DOHH2 (cell line): ENCODE data around the gene TEPSIN.

Experiments
- H3F3A ChIP-seq: fragments of 200-600 bp; sonication (generic), shearing (Covaris generic); 2 replicates; pipeline ENCODE4 v1.6.0; 2016; ENCODE audit warnings: antibody characterized with exemption, mild to moderate bottlenecking; ENCODE audit not compliant: control insufficient read depth, insufficient read depth
- H3K27ac ChIP-seq: fragments of 200-600 bp; sonication (generic); 2 replicates; pipeline ENCODE4 v1.5.1; 2014; ENCODE audit warnings: low read depth, mild to moderate bottlenecking, low read length, moderate library complexity
- H3K27me3 ChIP-seq: fragments of 200-600 bp; sonication (generic); 2 replicates; pipeline ENCODE4 v1.6.1; 2014; ENCODE audit warnings: mild to moderate bottlenecking, low read length, mixed read lengths; ENCODE audit not compliant: control insufficient read depth
- H3K36me3 ChIP-seq: fragments of 200-600 bp; sonication (generic); 2 replicates; pipeline ENCODE4 v1.6.1; 2014; ENCODE audit warnings: mild to moderate bottlenecking, low read length, moderate library complexity, mixed read lengths; ENCODE audit not compliant: control insufficient read depth
- H3K4me1 ChIP-seq: fragments of 200-600 bp; sonication (generic); 2 replicates; pipeline ENCODE4 v1.6.1; 2014; ENCODE audit warnings: mild to moderate bottlenecking, low read length, mixed read lengths; ENCODE audit not compliant: control insufficient read depth
- H3K4me2 ChIP-seq: fragments of 200-600 bp; sonication (generic); 2 replicates; pipeline ENCODE4 v1.6.0; 2014; ENCODE audit warnings: mild to moderate bottlenecking, low read length, moderate library complexity
- H3K4me3 ChIP-seq: fragments of 200-600 bp; sonication (generic); 2 replicates; pipeline ENCODE4 v1.5.1; 2014; ENCODE audit warnings: mild to moderate bottlenecking, low read length, mixed read lengths
- H3K79me2 ChIP-seq: fragments of 200-600 bp; sonication (generic); 2 replicates; pipeline ENCODE4 v1.6.1; 2014; ENCODE audit warnings: mild to moderate bottlenecking, low read length, mixed read lengths; ENCODE audit not compliant: control insufficient read depth
- H3K9me2 ChIP-seq: fragments of 200-600 bp; sonication (generic); replicated peaks from 2 replicates; pipeline ENCODE4 v1.6.1; 2014; ENCODE audit warnings: mild to moderate bottlenecking, low read length, mixed read lengths; ENCODE audit not compliant: control insufficient read depth
- H3K9me3 ChIP-seq: fragments of 200-600 bp; sonication (generic); 2 replicates; pipeline ENCODE4 v1.6.1; 2014; ENCODE audit warnings: antibody characterized with exemption, low read length, mixed read lengths; ENCODE audit not compliant: control insufficient read depth, insufficient read depth
- H4K20me1 ChIP-seq: fragments of 200-600 bp; sonication (generic); 2 replicates; pipeline ENCODE4 v1.6.0; 2014; ENCODE audit warnings: low read depth, mild to moderate bottlenecking, antibody characterized with exemption, low read length, moderate library complexity; ENCODE audit not compliant: control insufficient read depth, insufficient read depth
- EZH2phosphoT487 ChIP-seq: fragments of 200-600 bp; sonication (generic); IDR thresholded peaks from 2 replicates; pipeline ENCODE4 v1.6.1; 2017; ENCODE audit warnings: borderline replicate concordance, mild to moderate bottlenecking, antibody characterized with exemption, low read length, moderate library complexity, mixed read lengths
- TF ChIP-seq, protein P1 (sequence below): fragments of 200-600 bp; sonication (generic); IDR thresholded peaks from one replicate; pipeline ENCODE4 v1.5.1; 2014; ENCODE audit warnings: antibody characterized with exemption, mild to moderate bottlenecking, low read depth, low read length; ENCODE audit not compliant: poor library complexity, severe bottlenecking

The TEPSIN gene

DNA sequence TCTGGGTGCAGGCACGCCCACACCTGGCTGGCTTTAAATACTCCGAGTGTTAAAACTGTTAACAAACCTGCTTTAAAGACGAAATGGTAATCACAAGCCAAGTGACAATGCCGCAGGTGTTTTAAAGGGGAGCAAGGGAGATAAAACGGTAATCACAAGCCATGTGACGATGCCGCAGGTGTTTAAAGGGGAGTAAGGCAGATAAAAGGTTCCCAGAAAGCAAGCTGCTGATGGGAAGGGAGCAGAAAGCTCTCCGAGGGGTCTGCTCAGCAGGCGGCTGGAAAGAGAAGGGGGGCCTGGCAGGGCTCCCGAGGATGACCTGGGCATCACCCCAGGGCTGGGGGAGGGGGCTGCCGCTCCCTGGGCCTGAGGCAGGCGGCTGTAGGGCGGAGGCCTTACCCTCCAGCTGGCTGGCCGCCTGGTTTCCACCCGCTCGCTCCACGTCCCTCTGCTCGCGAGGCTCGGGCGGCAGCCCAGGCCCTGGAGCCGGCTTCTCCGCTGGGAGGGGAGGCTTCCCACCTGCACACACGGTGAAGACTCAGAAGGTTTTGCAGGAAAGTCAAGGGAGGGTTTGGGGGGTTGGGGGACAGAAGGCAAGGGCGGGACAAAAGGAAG lies 12.3 kb upstream of the TEPSIN start:
- peak overlapping the region; percentile 49 for H3K4me3 ChIP-seq
- H3F3A ChIP-seq: peaks cover 7% of the 10 kb centered on the region
- H3K4me1 ChIP-seq: peaks cover 39% of the 10 kb centered on the region
- H3K27me3 ChIP-seq: no peaks in the 10 kb centered on the region
- H3K27ac ChIP-seq: peak overlapping the region; percentile 83
- peaks cover 31% of the 10 kb centered on the region for H3K36me3 ChIP-seq
- peak overlapping the region; percentile 81 for H3K4me2 ChIP-seq
- TF ChIP-seq, protein P1, sequence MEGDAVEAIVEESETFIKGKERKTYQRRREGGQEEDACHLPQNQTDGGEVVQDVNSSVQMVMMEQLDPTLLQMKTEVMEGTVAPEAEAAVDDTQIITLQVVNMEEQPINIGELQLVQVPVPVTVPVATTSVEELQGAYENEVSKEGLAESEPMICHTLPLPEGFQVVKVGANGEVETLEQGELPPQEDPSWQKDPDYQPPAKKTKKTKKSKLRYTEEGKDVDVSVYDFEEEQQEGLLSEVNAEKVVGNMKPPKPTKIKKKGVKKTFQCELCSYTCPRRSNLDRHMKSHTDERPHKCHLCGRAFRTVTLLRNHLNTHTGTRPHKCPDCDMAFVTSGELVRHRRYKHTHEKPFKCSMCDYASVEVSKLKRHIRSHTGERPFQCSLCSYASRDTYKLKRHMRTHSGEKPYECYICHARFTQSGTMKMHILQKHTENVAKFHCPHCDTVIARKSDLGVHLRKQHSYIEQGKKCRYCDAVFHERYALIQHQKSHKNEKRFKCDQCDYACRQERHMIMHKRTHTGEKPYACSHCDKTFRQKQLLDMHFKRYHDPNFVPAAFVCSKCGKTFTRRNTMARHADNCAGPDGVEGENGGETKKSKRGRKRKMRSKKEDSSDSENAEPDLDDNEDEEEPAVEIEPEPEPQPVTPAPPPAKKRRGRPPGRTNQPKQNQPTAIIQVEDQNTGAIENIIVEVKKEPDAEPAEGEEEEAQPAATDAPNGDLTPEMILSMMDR: no peak
- TF ChIP-seq EZH2phosphoT487: no peak
- no peaks in the 10 kb centered on the region for H3K9me2 ChIP-seq
- H4K20me1 ChIP-seq: 0 out of 2 replicates have a peak, but pooled peaks cover 4% of the 10 kb centered on the region
- peaks cover 6% of the 10 kb centered on the region for H3K9me3 ChIP-seq
- H3K79me2 ChIP-seq: peaks cover 3% of the 10 kb centered on the region; the same call in 1 of the 2 replicates

DNA sequence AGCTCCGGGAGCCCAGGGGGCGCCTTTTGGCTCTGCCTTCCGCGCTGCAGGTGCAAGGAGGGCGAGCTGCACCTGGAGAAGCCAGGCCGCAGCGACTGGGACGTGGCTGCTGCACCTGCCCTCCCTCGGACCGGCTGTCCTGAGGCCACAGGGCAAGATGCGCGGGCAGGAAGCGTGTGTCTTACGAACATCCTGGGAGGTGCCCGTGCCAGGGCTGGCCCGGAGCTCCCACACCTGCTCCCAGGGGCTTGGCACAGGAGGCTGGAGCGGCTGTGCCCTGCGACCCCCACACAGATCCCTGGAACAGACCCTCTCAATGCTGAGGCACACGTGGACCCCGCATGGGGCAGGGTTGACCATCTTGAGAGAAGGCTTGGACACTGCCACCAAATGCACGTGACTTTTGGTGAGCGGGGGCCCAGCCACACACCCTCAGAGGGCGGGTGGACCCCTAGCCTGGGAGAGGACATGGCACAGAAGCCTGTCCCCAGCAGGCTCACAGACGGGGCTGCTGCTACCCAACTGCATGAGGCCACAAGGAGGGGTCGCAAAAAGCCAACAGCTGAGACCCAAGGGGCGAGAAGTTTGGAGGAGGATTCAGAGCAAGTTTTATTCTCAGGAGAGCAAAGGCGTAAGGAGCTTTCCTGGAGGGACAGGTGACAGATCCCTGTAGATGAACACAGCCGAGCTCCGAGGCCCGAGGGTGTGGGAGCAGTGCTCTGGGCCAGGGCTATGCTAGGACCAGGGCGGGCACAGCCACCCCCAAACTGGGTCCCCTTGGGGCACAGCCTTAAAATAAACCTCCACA lies 11.6 kb upstream of the TEPSIN start:
- Histone ChIP-seq H3K9me3 (peaks cover 6% of the 10 kb centered on the region), H4K20me1 (0 out of 2 replicates have a peak, but pooled peaks cover 4% of the 10 kb centered on the region), H3K79me2 (peaks cover 3% of the 10 kb centered on the region; the same call in 1 of the 2 replicates), H3K36me3 (peaks cover 31% of the 10 kb centered on the region), H3K4me1 (peaks cover 43% of the 10 kb centered on the region), H3K4me3 (peak overlapping the region; percentile 49), H3K4me2 (peak overlapping the region; percentile 81), H3K9me2 (no peaks in the 10 kb centered on the region), H3K27me3 (no peaks in the 10 kb centered on the region), H3F3A (peaks cover 7% of the 10 kb centered on the region), H3K27ac (peak overlapping the region; percentile 83)
- TF ChIP-seq, protein P1: no peak
- no peak for TF ChIP-seq EZH2phosphoT487

DNA sequence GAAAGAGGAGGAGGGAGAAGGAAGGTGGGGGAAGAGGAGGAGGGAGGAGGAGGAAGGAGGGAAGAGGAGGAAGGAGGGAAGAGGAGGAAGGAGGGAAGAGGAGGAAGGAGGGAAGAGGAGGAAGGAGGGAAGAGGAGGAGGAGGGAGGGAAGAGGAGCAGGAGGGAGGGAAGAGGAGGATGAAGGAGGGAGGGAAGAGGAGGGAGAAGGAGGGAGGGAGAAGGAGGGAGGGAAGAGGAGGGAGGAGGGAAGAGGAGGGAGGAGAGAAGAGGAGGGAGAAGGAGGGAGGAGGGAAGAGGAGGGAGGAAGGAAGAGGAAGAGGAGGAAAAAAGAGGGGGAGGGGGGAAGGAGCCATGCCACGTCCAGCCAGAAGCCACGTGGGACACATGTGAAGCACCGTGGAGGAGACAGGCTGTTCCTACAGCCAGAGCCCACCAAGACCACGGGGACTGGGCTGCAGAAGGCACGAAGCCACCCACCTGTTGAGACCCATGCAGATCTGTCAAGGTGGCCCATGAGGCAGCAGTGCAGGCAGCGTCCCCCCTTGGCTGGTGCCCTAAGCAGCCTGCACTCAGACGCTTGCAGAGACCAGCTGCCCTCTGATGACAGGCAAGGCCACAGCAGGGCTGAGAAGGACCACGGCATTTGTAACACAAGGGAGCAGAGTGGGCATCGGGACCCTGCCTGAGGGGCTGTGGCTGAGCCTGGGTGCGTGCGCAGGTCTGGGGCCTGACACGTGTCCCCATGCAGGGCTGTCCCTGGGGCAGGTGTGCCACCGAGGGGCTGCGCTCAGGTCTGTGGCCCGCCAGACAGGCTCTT lies 10.6 kb upstream of the TEPSIN start:
- H3K27ac ChIP-seq: no peak overlapping the region
- no peaks in the 10 kb centered on the region for H3K27me3 ChIP-seq
- 0 out of 2 replicates have a peak, but pooled peaks cover 4% of the 10 kb centered on the region for H4K20me1 ChIP-seq
- TF ChIP-seq, protein P1: no peak
- no peak for TF ChIP-seq EZH2phosphoT487
- no peaks in the 10 kb centered on the region for H3K9me2 ChIP-seq
- peaks cover 6% of the 10 kb centered on the region for H3K9me3 ChIP-seq
- H3K4me3 ChIP-seq: no peak overlapping the region
- H3K4me2 ChIP-seq: peak overlapping the region; percentile 81; the same call in 1 of the 2 replicates
- H3K36me3 ChIP-seq: peaks cover 37% of the 10 kb centered on the region
- H3K4me1 ChIP-seq: peaks cover 54% of the 10 kb centered on the region
- peaks cover 10% of the 10 kb centered on the region for H3F3A ChIP-seq
- H3K79me2 ChIP-seq: peaks cover 3% of the 10 kb centered on the region; the same call in 1 of the 2 replicates
